RWPE1 (cell line): ENCODE data around the gene SP3.
A peak's percentile ranks its signal among the peaks of the same experiment; 100 is the strongest.

Experiments
- CTCF ChIA-PET: fragments of 350-600 bp; sonication (Branson Sonifier 250); formaldehyde crosslinking; extraction: SDS; loops from one replicate; lab custom pipeline; 2021; lab: Yijun Ruan, JAX
- POLR2A ChIA-PET: fragments of 400-600 bp; formaldehyde crosslinking; extraction: SDS; loops from one replicate; lab custom pipeline; 2020; ENCODE audit warnings: antibody characterized with exemption; ENCODE audit not compliant: low non-redundant PET; lab: Yijun Ruan, JAX
- DNase-seq: peaks from one replicate; pipeline ENCODE4 v3.0.0; 2012; ENCODE audit warnings: low spot score
- H3K27ac ChIP-seq: fragments of 450-650 bp; 2 replicates; pipeline ENCODE4 v1.5.1; 2017
- TF ChIP-seq, protein P1 (sequence below): fragments of 450-650 bp; conservative IDR thresholded peaks from 2 replicates; pipeline ENCODE4 v1.5.1; 2017; ENCODE audit warnings: low read depth, mild to moderate bottlenecking

SP3 gene

DNA sequence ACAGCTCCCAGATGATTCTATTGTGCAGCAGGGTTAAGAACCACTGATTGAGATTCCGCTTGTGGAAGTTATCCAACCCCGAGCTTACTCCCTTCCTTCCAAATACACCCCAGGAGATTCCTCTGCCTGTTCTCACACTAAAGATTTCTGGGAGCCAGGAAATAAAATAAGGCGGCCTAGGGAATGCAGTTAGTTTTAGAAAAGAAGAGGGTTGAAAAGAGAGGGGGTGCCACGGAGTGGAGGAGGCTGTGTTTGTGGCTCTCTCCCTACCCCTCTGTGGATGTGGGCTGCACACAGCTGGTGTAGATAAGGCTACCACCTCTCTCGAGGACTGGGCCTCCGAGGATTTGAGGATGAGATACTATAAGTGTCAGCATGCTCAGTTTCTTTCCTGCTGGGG, 25.1 kb upstream of the SP3 start:
- TF ChIP-seq, protein P1, sequence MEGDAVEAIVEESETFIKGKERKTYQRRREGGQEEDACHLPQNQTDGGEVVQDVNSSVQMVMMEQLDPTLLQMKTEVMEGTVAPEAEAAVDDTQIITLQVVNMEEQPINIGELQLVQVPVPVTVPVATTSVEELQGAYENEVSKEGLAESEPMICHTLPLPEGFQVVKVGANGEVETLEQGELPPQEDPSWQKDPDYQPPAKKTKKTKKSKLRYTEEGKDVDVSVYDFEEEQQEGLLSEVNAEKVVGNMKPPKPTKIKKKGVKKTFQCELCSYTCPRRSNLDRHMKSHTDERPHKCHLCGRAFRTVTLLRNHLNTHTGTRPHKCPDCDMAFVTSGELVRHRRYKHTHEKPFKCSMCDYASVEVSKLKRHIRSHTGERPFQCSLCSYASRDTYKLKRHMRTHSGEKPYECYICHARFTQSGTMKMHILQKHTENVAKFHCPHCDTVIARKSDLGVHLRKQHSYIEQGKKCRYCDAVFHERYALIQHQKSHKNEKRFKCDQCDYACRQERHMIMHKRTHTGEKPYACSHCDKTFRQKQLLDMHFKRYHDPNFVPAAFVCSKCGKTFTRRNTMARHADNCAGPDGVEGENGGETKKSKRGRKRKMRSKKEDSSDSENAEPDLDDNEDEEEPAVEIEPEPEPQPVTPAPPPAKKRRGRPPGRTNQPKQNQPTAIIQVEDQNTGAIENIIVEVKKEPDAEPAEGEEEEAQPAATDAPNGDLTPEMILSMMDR: no peak
- peak overlapping the region; percentile 84 for H3K27ac ChIP-seq
- no peak for DNase-seq
- ChIA-PET CTCF (no interaction called here), POLR2A (no interaction called here)

DNA sequence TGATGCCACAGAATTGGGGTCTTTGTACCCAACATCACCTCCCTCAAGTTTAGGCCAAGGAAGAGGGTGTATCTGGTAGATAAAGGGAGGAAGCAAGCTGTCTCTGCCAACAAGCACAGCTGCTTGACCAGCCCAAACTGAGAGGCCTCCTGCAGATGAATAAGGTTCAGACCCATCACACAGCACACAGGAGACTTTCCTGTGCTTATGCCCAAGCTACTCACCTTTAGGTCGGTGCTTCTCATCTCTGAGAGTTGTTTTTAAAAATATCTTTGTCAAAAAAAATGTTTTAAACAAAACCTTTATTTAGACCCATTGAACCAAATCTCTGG, 24.7 kb upstream of the SP3 start:
- CTCF ChIA-PET: no interaction called here
- no peak overlapping the region for H3K27ac ChIP-seq
- POLR2A ChIA-PET: no interaction called here
- DNase-seq: no peak
- TF ChIP-seq, protein P1: no peak

DNA sequence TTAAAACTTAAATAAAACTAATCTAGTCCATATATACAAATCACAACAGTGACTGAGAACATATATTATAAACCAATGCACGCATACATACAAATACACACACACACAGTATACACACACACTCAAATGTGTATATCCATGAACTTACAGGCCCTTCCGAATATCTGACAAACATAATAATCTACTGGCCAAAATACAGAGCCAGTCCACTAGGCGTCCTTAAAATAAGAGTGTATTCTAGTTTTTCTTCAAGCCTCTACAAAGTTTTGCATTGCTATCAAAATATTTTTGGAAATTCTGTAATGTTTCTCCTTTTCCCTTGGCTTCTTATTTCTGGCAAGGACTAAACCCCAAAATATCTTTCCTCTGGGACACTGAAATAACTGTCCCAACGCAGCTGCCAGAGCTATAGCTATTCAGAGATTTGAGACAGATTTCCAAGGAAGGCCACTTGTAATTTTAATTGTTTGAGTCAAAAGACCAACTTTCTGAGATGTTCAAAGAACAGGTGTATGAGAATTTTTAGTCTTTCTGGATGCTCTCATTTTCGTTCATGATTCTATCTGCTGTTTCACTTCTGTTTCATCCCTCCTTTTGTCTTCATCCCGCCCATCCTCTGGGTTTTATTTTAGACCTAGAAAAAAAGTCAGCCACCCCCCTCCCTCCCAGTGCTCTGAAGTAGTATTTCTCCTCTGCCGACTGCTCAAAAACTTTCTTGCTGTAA, 24.1 kb upstream of the SP3 start:
- H3K27ac ChIP-seq: no peak overlapping the region
- POLR2A ChIA-PET: no interaction called here
- CTCF ChIA-PET: interaction anchor here (0.6 kb wide), 1 partner anchor 117 kb away, joined by 4 read pairs; no protein-coding TSS in a partner anchor
- TF ChIP-seq, protein P1: no peak
- no peak for DNase-seq

DNA sequence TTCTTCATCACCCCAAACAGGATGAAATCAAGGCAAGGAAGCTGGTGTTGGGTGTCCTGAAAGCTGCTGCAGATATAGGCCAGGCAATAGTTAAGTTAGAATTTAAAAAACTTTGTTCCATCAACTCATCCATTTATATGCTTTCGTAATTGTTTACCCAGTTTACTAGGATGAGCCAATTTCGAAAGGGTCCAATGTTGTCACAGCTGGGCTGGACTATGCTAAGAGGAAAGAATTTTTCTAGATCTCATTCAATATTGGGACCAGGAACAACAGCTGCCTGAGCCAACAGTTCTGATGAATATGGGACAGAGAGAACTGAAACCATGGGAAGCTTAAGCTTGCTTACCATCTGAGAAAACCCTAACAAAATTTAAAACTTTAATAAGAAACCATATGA, 21.6 kb upstream of the SP3 start:
- CTCF ChIA-PET: interaction anchor here (0.6 kb wide), 1 partner anchor 32 kb away, joined by 4 read pairs; no protein-coding TSS in a partner anchor
- TF ChIP-seq, protein P1: no peak
- DNase-seq: no peak
- no peak overlapping the region for H3K27ac ChIP-seq
- POLR2A ChIA-PET: no interaction called here

DNA sequence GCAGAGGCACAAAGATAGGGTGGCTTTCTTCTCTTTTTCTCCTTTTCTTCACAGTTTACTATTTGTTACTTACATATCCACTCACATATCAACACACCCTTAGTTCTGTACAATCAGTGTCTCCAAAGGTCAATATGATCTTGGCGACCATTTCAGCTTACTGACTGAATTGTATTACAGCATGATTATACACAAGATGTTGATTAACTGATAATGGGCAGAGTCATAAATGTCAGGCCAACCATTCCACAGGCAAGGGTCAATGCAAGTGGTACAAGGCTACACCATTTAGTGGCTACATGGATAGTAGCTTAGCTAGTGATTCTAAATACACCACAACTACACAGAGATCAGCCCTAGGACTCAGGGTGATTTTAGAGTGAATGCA, 20.4 kb upstream of the SP3 start:
- ChIA-PET CTCF (interaction anchor here (0.6 to 1.2 kb wide), 2 partner anchors 93 to 1272 kb away, joined by 3 read pairs; no protein-coding TSS in a partner anchor), POLR2A (interaction anchor here (1.4 kb wide), 1 partner anchor 20 kb away, joined by 3 read pairs; no protein-coding TSS in a partner anchor)
- H3K27ac ChIP-seq: no peak overlapping the region
- TF ChIP-seq, protein P1: no peak
- DNase-seq: no peak

DNA sequence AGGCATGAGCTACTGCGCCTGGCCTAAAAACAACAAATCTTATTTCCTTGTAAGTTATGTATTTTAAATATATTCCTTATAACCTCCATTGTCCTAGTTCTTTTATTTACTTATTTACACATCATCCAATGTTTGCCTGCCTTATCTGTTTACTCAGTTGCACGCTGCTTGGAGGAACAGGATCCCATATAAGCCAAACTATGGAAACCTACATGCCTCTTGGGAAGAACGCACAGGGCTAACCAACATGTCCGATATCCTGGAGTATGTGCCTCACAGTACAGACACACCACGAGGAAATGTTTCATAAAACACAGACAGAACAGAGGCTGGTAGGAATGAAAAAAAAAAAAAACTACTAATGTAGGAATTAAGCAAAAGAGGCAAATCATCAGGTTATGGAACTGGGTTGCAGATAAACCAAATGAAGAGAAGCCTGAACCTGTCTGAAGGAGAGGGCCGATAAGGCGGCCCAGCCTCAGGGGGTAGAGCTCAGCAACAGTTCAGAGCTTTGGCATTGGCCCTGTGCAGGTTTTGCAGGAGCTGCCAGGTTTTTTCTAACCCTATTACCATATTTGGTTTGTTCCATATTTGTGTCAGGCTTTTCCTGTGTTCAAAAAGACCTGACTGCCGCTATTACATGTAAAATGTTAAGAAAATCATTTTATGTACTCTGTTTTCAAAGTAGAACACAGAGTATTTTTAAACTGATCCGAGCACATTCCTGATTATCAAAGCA, 19.9 kb upstream of the SP3 start:
- no peak overlapping the region for H3K27ac ChIP-seq
- TF ChIP-seq, protein P1: no peak
- ChIA-PET CTCF (interaction anchor here (0.6 to 1.2 kb wide), 2 partner anchors 93 to 1272 kb away, joined by 3 read pairs; no protein-coding TSS in a partner anchor), POLR2A (interaction anchor here (1.4 kb wide), 1 partner anchor 19 kb away, joined by 3 read pairs; no protein-coding TSS in a partner anchor)
- DNase-seq: no peak
